Activated CD8-positive, alpha-beta memory T cell treated with anti-CD3 and anti-CD28 coated beads, Interleukin-2, amount 50 U/mL, for 1 hour (primary cell): ENCODE results near the gene CLIC4.
"Not testable (repeated sequence)": the region's sequence is repeated elsewhere in the genome, so short reads cannot be mapped to it uniquely, and the experiment has no call there.

ENCODE experiments used
- DNase-seq: peaks from one replicate; pipeline ENCODE4 v3.0.0-alpha.2; 2020; ENCODE audit errors: extremely low read depth

The CLIC4 gene

GRCh38 chr1:24745711-24746413 is 615 bp downstream of the CLIC4 start:
- no peak for DNase-seq

GRCh38 chr1:24748191-24749121 is 3.2 kb downstream of the CLIC4 start:
- no peak for DNase-seq

DNA sequence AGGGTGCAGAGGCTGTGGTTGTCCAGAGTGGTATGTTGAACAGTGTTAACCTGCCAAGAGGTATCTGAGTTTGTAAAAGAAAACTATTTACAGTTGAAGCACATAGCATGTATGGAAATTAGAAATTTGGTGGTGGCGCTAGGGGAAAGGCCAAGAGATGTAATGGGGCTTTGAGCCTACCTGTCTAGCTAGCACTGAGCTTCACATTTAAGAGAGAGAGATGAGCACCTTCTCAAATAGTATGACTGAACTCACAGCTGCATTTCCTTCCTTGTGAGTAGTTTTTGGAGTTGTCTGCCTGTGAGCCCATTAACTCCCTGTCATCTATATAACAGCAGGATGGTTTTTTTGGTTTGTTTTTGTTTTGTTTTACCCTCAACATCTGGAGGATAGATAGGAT is 4.0 kb downstream of the CLIC4 start:
- no peak for DNase-seq

DNA sequence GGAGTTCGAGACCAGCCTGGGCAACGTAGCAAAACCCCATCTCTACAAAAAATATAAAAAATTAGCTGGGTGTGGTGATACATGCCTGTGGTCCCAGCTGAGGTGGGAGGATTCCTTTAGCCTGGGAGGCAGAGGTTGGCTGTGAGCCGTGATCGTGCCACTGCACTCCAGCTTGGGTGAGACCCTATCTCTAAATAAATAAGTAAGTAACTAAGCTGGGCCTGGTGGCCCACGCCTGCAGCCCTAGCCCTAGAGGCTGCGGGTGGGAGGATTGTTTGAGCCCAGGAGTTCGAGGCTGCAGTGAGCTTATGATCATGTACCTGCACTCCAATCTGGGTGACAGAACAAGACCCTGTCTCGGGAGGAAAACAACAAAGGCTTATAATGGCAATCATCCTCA is 4.6 kb downstream of the CLIC4 start:
- DNase-seq, result no peak

- no peak for DNase-seq
Observed at GRCh38 chr1:24751833-24752232, 6.6 kb downstream of the CLIC4 start.

DNA sequence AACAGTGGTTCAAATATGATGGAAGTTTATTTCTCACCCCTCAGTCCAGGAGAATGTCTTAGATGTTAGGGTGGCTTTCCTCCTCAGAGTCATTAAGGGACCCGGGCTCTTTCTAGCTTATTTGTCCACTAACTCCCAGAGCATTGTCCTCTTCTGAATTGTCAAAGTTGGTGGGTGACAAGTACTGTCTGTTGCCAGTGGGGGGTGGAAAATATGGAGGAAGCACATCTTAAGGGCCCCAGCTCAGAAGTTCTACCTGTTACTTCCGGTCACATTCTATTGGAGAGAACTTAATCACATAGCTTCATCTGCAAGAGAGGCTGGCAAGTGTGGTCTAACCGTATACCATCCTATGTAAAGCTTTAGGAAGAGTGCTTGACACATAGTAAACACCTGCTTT is 7.1 kb downstream of the CLIC4 start:
- no peak for DNase-seq

GRCh38 chr1:24754229-24754628 is 9.0 kb downstream of the CLIC4 start:
- DNase-seq, result no peak

DNA sequence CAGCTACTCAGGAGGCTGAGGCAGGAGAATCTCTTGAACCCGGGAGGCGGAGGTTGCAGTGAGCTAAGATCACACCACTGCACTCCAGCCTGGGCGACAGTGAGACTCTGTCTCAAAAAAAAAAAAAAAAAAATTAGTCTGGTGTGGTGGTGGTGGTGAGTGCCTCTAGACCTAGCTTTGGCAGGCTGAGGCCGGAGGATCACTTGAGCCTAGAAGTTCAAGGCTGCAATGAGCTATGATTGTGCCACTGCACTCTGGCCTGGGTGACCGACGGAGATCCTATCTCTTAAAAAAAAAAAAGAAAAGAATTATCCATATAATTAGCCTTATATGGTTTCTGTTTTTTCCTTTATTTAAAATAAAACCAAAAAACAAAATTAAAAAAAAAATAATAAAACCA is 10.1 kb downstream of the CLIC4 start:
- not testable (repeated sequence) for DNase-seq

DNA sequence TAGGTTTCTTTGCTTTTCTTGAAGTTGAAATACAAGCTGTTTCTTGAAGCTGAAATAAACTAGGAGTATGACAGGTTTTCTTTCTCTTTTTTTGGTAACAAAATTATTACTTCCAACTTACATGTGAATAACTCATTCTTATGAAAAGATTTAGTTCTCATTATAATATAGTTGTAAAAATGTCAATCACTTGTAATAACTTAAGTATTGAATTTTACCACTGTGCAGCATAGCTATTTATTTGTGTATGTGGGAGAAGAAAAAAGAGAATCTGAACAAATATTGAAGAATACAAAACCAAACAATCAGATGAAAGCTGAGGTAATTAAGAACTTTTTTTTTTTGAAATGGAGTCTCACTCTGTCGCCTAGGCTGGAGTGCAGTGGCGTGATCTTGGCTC is 11.1 kb downstream of the CLIC4 start:
- no peak for DNase-seq

GRCh38 chr1:24759492-24759891 is 14.2 kb downstream of the CLIC4 start:
- DNase-seq, result no peak

GRCh38 chr1:24761582-24761981 is 16.3 kb downstream of the CLIC4 start:
- no peak for DNase-seq

GRCh38 chr1:24762133-24762676 is 17.0 kb downstream of the CLIC4 start:
- DNase-seq, result no peak

- DNase-seq, result no peak
Observed at GRCh38 chr1:24763671-24764070, 18.4 kb downstream of the CLIC4 start.

DNA sequence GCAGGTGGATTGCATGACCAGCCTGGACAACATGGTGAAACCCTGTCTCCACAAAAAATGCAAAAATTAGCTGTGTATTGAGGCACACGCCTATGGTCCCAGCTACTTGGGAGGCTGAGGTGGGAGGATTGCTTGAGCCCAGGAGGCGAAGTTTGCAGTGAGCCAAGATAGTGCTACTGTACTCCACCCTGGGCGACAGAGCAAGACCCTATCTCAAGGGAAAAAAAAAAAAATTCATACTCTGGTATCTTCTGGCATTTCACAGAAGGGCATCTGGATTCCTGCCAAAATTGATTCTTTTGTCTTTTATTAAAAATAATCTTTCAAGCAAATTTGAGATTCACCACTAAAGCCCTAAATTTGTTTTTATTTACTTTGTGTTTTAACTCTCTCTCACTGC is 19.2 kb downstream of the CLIC4 start:
- no peak for DNase-seq

DNA sequence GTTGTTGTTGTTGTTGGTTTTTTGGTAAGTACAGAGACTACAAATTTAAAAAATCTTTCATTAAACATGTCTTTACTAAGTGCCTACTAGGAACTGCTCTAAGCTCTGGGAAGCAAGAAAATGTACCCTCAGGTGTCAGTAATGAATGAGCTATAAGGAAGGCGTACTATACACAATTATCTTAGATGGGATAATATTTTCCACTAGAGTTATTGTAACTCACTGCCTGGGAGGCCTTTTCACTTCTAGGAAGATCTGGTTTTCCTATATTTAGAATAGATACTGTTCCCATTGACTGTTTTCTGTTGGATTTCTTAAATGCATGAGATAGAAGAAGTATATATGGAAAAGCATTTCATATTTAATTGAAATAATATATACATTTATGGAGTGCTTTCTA is 19.6 kb downstream of the CLIC4 start:
- DNase-seq, result no peak

- DNase-seq, result no peak
Observed at GRCh38 chr1:24765308-24765988, 20.2 kb downstream of the CLIC4 start.

- no peak for DNase-seq
Observed at GRCh38 chr1:24767351-24767750, 22.1 kb downstream of the CLIC4 start.

DNA sequence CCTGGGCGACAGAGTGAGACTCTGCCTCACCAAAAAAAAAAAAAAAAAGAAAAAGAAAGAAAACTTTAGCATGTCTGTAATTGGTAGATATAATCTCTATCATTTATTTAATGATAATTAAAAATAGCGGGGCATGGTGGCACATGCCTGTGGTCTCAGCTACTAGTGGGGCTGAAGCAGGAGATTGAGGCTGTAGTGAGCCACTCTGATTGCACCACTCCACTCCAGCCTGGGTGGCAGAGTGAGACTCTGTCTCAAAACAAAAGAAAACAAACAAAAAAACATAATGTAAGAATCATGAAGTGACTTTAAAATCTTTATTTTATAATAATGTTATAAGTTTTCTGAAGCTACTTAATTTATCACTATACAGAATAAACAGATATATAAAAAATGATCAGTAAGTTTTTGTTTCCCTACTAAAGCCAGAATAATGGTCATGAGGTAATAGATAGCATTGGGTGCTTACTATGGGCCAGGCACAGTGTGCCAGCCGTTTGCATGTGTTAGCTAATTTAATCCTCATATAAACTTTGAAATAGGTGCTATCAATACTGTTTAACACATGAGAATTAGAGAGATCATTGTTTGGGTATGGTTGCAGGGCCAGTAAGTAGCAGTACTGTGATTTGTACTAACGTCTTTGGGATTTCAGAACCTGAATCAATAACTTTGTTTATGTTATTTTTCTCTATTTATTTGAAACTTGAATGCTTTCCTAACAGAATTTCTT is 23.8 kb downstream of the CLIC4 start:
- DNase-seq, result no peak

DNA sequence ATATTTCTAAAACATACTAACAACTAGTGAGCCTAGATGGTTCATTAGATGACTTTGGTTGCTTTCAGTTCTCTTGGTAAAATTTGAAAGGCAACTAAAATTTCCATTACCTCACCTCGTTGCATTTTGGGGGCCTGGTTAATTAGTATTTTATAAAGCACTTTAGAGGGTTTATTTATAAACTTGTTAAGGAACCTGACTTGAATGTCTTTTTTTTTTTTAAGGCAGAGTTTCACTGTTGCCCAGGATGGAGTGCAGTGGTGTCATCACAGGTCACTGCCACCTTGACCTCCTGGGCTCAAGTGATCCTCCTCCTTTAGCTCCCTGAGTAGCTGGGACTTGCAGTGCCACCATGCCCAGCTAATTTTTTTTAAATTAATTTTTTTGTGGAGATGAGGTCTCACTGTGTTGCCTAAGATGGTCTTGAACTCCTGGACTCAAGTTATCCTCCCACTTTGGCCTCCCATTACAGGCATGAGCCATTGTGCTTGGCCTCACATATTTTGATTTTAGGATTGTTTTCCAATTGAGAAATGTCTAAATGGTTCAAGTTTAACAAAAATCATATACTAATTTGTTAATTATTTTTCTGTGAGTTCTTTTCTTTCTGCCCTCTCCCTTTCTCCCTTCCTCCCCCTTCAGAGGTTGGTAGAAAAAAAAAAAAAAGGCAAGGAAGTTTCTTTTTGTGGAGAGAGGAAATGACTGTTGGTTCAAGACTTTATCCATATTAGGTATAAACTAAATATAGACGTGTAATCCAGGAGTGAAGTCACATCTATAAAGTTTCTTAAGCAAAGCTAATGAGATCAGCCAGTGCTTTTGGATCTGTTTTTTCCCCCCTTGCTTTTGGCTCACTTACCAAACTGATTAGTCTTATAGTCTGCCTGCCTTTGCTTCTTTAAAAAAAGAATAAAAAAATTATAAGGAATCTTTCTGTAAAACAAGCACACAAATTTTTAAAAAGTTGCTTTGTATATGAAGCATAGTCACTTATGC is 24.7 kb downstream of the CLIC4 start:
- no peak for DNase-seq

DNA sequence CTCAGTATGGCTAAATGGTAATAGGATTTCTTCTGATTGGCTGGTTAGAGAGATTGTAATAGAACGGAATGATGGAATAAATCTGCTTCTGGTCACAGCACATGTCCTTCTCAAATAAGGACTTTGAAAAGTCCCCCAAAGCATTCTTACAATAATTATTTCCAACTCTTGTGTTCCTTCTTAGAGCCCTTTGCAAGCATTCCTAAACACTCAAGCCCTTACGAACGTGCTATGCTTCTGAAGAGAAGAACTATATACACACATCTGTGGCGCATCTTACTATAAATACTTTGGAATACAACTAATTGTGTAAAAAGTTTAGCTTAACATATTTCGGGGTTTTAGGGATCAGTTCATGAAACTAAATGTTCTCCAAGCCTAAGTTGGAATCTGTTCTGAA is 25.6 kb downstream of the CLIC4 start:
- no peak for DNase-seq
